Natural killer cell (primary cell): Measurements from ENCODE around the gene PLD2. TPM values are rescaled to one million over a fixed set of nuclear protein-coding genes. Genes with fewer than 3 reads are reported as not detected.

Source experiments
- ATAC-seq, 3 donors: fragments of 150-1000 bp in 2 of 3; fragments of 200-7000 bp in 1 of 3; cut with Tn5 transposase; 1 replicate in 1 of 3; 2 replicates in 2 of 3; pipeline ENCODE4 v1.10.0; 2021; ENCODE audit warnings: mild to moderate bottlenecking in 2 of 3, moderate library complexity in 2 of 3
- DNase-seq, 2 donors: peaks; one replicate each; pipeline versions ENCODE4 v3.0.0 to v3.0.0-alpha.2; 2013 to 2021; ENCODE audit warnings: mixed read lengths in 1 of 2
- H3K27ac ChIP-seq: one replicate; pipeline ENCODE4 v1.5.1; 2013; ENCODE audit warnings: mild to moderate bottlenecking, low read length
- H3K27me3 ChIP-seq: one replicate; pipeline ENCODE4 v1.6.1; 2013; ENCODE audit warnings: low read length; ENCODE audit not compliant: control insufficient read depth, insufficient read depth
- H3K36me3 ChIP-seq: one replicate; pipeline ENCODE4 v1.6.1; 2013; ENCODE audit warnings: low read length; ENCODE audit not compliant: control insufficient read depth, insufficient read depth
- H3K4me1 ChIP-seq: one replicate; pipeline ENCODE4 v1.6.1; 2013; ENCODE audit warnings: low read length; ENCODE audit not compliant: control insufficient read depth, insufficient read depth
- H3K4me3 ChIP-seq: one replicate; pipeline ENCODE4 v1.5.1; 2013; ENCODE audit warnings: low read length
- H3K9me3 ChIP-seq: one replicate; pipeline ENCODE4 v1.6.1; 2013; ENCODE audit warnings: low read length; ENCODE audit not compliant: control insufficient read depth, insufficient read depth
- H3K27ac Mint-ChIP-seq, 2 donors: one replicate each; pipeline ENCODE4 v1.8.0; 2022; ENCODE audit warnings: mild to moderate bottlenecking in 2 of 2, mixed read lengths in 2 of 2, moderate library complexity in 1 of 2
- H3K27me3 Mint-ChIP-seq, 2 donors: one replicate each; pipeline ENCODE4 v1.8.0; 2022; ENCODE audit warnings: low read depth in 2 of 2, mixed read lengths in 2 of 2
- H3K36me3 Mint-ChIP-seq: one replicate; pipeline ENCODE4 v1.8.0; 2022; ENCODE audit warnings: mixed read lengths
- H3K4me1 Mint-ChIP-seq, 2 donors: one replicate each; pipeline ENCODE4 v1.8.0; 2022; ENCODE audit warnings: mixed read lengths in 2 of 2
- H3K4me3 Mint-ChIP-seq: one replicate; pipeline ENCODE4 v1.8.0; 2022; ENCODE audit warnings: mild to moderate bottlenecking, moderate library complexity, mixed read lengths
- H3K9me3 Mint-ChIP-seq, 2 donors: one replicate each; pipeline ENCODE4 v1.8.0; 2022; ENCODE audit warnings: mixed read lengths in 2 of 2
- WGBS: methylation state at CpG from one replicate; pipeline ENCODE4 v1.1.7; 2013; ENCODE audit warnings: missing lambda C conversion rate; ENCODE audit not compliant: insufficient coverage; 5-methylcytosine and 5-hydroxymethylcytosine counted together
- intact Hi-C: fragments of 100-400 bp; cut with micrococcal nuclease; formaldehyde crosslinking; loops from one replicate; pipeline ENCODE4 v1.14.2; 2022
- total RNA-seq, 4 donors: library from RNA; stranded (reverse); fragments of 120-200 nt in 1 of 4; gene quantifications; one replicate each; pipeline versions ENCODE4 v1.2.3 to v1.2.4, GENCODE V29; 2013 to 2022
- TF ChIP-seq, protein P1 (sequence below): fragments of 200-600 bp; IDR thresholded peaks from one replicate; pipeline ENCODE4 v1.8.0; 2022; ENCODE audit warnings: antibody characterized with exemption

PLD2 gene
- total RNA-seq, 3 donors from 2014 or later (not counting 1 experiment from before 2014, with no cell fraction given): 20.8 to 22.7 (median 21.3) TPM

- Mint-ChIP-seq H3K27me3 (no peaks in the 10 kb centered on the region), H3K27ac (peak overlapping the region in 1 of 2 donors; percentile 62), H3K9me3 (no peaks in the 10 kb centered on the region), H3K4me1 (peaks cover 50 to 55% of the 10 kb centered on the region in 2 donors), H3K36me3 (no peaks in the 10 kb centered on the region), H3K4me3 (peak overlapping the region; percentile 45)
- 83% methylated on average over 4 of the region's 4 CpGs for WGBS
- Histone ChIP-seq H3K9me3 (no peaks in the 10 kb centered on the region), H3K27ac (no peak overlapping the region), H3K27me3 (no peaks in the 10 kb centered on the region), H3K4me1 (peaks cover 42% of the 10 kb centered on the region), H3K36me3 (no peaks in the 10 kb centered on the region), H3K4me3 (no peak overlapping the region)
- intact Hi-C loops: loop anchor here (5.0 kb wide), 1 partner anchor 39 kb away; the partner anchor contains the start of gene PSMB6
- ATAC-seq (no peak), DNase-seq (no peak)
- TF ChIP-seq, protein P1, sequence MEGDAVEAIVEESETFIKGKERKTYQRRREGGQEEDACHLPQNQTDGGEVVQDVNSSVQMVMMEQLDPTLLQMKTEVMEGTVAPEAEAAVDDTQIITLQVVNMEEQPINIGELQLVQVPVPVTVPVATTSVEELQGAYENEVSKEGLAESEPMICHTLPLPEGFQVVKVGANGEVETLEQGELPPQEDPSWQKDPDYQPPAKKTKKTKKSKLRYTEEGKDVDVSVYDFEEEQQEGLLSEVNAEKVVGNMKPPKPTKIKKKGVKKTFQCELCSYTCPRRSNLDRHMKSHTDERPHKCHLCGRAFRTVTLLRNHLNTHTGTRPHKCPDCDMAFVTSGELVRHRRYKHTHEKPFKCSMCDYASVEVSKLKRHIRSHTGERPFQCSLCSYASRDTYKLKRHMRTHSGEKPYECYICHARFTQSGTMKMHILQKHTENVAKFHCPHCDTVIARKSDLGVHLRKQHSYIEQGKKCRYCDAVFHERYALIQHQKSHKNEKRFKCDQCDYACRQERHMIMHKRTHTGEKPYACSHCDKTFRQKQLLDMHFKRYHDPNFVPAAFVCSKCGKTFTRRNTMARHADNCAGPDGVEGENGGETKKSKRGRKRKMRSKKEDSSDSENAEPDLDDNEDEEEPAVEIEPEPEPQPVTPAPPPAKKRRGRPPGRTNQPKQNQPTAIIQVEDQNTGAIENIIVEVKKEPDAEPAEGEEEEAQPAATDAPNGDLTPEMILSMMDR: no peak
These were observed 29.3 kb downstream of the PLD2 start for GRCh38 chr17:4836221-4836620.

- peaks cover 38% of the 10 kb centered on the region for H3K4me1 ChIP-seq
- WGBS: 94% methylated on average over 12 of the region's 13 CpGs
- no peak for DNase-seq
- TF ChIP-seq, protein P1: no peak
- H3K9me3 ChIP-seq: no peaks in the 10 kb centered on the region
- H3K27me3 ChIP-seq: no peaks in the 10 kb centered on the region
- no peak for ATAC-seq
- no peaks in the 10 kb centered on the region for H3K36me3 ChIP-seq
- H3K27ac Mint-ChIP-seq: no peak overlapping the region
- peaks cover 51 to 64% of the 10 kb centered on the region in 2 donors for H3K4me1 Mint-ChIP-seq
- no peak overlapping the region for H3K4me3 ChIP-seq
- H3K9me3 Mint-ChIP-seq: no peaks in the 10 kb centered on the region
- no peaks in the 10 kb centered on the region for H3K36me3 Mint-ChIP-seq
- H3K27ac ChIP-seq: no peak overlapping the region
- H3K27me3 Mint-ChIP-seq: no peaks in the 10 kb centered on the region
- no peak overlapping the region for H3K4me3 Mint-ChIP-seq
- intact Hi-C loops: loop anchor here (5.0 kb wide), 1 partner anchor 40 kb away; the partner anchor contains the start of gene PSMB6
These were observed 30.7 kb downstream of the PLD2 start for GRCh38 chr17:4837471-4838308.

GRCh38 chr17:4838309-4838785 is 31.4 kb downstream of the PLD2 start:
- Mint-ChIP-seq H3K9me3 (no peaks in the 10 kb centered on the region), H3K4me3 (no peak overlapping the region), H3K27ac (no peak overlapping the region), H3K4me1 (peaks cover 57 to 66% of the 10 kb centered on the region in 2 donors), H3K36me3 (no peaks in the 10 kb centered on the region), H3K27me3 (no peaks in the 10 kb centered on the region)
- DNase-seq (no peak), ATAC-seq (no peak)
- WGBS: 100% methylated on average over 2 of the region's 3 CpGs
- no peaks in the 10 kb centered on the region for H3K36me3 ChIP-seq
- peaks cover 38% of the 10 kb centered on the region for H3K4me1 ChIP-seq
- H3K27me3 ChIP-seq: no peaks in the 10 kb centered on the region
- TF ChIP-seq, protein P1: no peak
- H3K27ac ChIP-seq: no peak overlapping the region
- H3K4me3 ChIP-seq: no peak overlapping the region
- intact Hi-C loops: loop anchor here (5.0 kb wide), 1 partner anchor 41 kb away; the partner anchor contains the start of gene PSMB6
- H3K9me3 ChIP-seq: no peaks in the 10 kb centered on the region
